HG02852 (cell line): ENCODE results near the gene CREB5.
"Not testable (repeated sequence)": the region's sequence is repeated elsewhere in the genome, so short reads cannot be mapped to it uniquely, and the experiment has no call there.

Experiments used
- ATAC-seq: cut with Tn5 transposase; IDR thresholded peaks from one replicate; pipeline ENCODE4 v1.9.1; 2021; ENCODE audit warnings: mild to moderate bottlenecking, moderate library complexity; ENCODE audit not compliant: unreplicated experiment

Gene CREB5

GRCh38 chr7:28762651-28763050, 350.3 kb downstream of the CREB5 start:
- no peak for ATAC-seq

GRCh38 chr7:28766359-28766758, 354.0 kb downstream of the CREB5 start:
- ATAC-seq = no peak

GRCh38 chr7:28767356-28767755, 355.0 kb downstream of the CREB5 start:
- no peak for ATAC-seq

GRCh38 chr7:28768577-28769147, 356.3 kb downstream of the CREB5 start:
- ATAC-seq = no peak

GRCh38 chr7:28771906-28772622, 359.7 kb downstream of the CREB5 start:
- no peak for ATAC-seq

- no peak for ATAC-seq
Measured at GRCh38 chr7:28773423-28774145, 361.3 kb downstream of the CREB5 start.

- ATAC-seq = no peak
Measured at GRCh38 chr7:28774261-28774988, 362.1 kb downstream of the CREB5 start.

GRCh38 chr7:28776463-28777157, 364.3 kb downstream of the CREB5 start:
- no peak for ATAC-seq

GRCh38 chr7:28778786-28779185, 366.5 kb downstream of the CREB5 start:
- ATAC-seq = no peak

- ATAC-seq = no peak
Measured at GRCh38 chr7:28779954-28780353, 367.6 kb downstream of the CREB5 start.

GRCh38 chr7:28782362-28782761, 370.0 kb downstream of the CREB5 start:
- ATAC-seq = no peak

GRCh38 chr7:28784171-28784902, 372.0 kb downstream of the CREB5 start:
- no peak for ATAC-seq

- no peak for ATAC-seq
Measured at GRCh38 chr7:28785041-28785995, 373.0 kb downstream of the CREB5 start.

GRCh38 chr7:28786156-28786555, 373.8 kb downstream of the CREB5 start:
- ATAC-seq = not testable (repeated sequence)

- no peak for ATAC-seq
Measured at GRCh38 chr7:28787106-28787505, 374.8 kb downstream of the CREB5 start.

- no peak for ATAC-seq
Measured at GRCh38 chr7:28790467-28790866, 378.1 kb downstream of the CREB5 start.

- ATAC-seq = no peak
Measured at GRCh38 chr7:28792858-28793257, 380.5 kb downstream of the CREB5 start.

GRCh38 chr7:28793381-28794085, 381.2 kb downstream of the CREB5 start:
- ATAC-seq = no peak
